Activated naive CD8-positive, alpha-beta T cell treated with anti-CD3 and anti-CD28 coated beads, Interleukin-2, amount 50 U/mL, for 16 hours (primary cell): Measurements from ENCODE around the gene ALX1.

Experiments used
- DNase-seq: peaks from one replicate; pipeline ENCODE4 v3.0.0-alpha.2; 2020; ENCODE audit warnings: low read depth, low spot score

Gene ALX1

DNA sequence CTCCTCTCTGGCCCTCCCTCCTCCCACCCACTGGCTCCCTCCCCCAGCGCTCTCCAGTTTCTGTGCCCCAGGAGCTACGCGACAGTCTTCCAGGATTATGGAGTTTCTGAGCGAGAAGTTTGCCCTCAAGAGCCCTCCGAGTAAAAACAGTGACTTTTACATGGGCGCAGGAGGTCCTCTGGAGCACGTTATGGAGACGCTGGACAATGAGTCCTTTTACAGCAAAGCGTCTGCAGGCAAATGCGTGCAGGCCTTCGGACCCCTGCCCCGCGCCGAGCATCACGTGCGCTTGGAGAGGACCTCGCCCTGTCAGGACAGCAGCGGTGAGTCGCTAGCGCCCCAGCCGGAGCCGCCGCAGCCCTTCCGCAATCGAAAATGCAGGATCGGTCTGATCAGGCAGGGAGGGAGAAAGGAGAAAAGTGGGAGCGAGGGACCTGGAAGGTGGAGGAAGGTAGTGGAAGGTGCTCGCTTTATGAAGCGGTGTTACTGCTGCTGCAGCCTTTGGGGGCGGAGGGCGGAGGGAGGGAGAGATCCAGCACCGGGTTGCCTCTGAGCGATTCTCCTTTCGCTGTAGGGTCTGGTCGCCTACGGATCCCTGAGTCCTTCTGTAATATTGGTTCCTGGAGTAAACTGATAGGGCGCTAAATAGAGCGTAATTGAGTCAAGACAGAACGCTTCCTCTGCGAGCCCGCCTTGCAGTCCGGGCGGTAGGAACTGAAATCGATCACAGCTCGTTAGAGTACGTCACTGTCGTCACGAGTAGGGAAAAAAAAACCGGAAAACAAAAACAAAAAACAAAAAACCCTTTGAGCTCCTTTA, at the start of gene ALX1:
ALX1 (plus strand) TSS at position 56 of the 819 bp plus-strand sequence; CDS start at position 98, 42 bp downstream.
- DNase-seq: no peak

DNA sequence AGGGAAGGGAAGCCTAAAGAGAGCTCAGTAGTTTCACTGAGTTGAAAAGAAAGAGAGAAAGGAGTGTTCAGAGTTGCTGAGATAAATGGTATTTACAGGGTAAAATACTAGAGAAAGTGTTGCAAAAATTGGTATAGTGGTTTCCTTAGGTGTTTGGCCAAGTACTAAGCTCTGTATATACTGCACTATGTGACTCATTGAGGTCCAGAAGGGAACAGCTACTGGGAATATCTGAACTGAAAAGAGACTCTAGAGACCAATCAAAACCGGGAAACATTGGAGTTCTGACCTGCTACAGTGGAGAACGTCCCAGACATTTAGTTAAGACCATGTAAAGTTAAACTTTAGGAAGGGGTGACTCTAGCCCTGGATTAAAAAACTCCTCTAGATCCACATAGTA, 42.7 kb upstream of the ALX1 start:
- no peak for DNase-seq

DNA sequence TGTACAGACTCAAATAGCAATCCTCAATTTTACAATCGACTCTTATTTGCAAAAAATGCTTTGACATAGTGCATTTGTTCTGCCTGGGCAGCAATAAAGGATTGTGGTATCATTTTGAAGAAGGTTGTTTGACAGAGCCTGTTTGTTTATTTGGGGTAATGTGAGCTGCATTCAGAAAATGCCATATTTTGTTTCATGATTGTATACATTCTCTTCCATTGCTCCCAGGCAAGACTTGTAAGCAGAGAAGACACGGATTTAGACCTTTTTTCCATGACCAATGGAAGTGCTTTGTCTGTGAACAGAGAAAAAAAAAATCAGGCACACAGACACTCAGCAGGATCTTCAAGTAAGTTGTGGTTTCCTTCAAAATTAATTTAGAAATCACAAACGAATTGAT, 35.5 kb upstream of the ALX1 start:
- DNase-seq: no peak

DNA sequence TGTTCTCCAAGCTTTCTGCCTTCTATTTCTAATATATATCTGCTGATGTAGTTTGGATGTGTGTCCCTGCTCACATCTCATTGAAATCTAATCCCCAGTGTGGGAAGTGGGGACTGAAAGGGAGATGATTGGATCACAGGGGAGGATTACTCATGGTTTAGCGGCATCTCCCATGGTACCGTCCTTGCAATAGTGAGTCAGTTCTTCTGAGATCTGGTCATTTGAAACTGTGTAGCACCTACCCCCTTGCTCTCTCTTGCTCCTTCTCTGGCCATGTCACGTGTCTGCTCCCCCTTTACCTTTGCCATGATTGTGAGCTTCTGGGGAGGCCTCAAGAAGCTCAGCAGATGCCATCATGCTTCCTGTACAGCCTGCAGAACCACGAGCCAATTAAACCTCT, 26.2 kb upstream of the ALX1 start:
- DNase-seq: no peak

DNA sequence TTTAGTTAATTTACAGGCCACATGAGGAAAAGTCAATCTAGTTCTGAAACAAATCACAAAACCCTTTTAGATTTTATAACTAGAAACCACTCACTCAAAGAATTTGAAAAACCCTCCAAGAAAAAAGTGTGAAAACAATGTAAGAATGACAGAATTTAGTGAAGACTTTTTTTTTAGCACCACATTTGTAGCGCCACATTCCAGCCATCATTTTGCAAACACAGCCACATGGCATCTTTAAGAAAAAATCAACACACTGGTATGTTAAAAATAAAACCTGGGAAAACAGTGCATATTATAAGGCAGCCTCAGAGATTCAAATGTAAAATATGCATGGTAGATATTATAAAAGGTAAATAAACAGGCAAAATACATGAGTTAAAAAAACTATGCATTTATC, 22.3 kb upstream of the ALX1 start:
- DNase-seq: no peak

DNA sequence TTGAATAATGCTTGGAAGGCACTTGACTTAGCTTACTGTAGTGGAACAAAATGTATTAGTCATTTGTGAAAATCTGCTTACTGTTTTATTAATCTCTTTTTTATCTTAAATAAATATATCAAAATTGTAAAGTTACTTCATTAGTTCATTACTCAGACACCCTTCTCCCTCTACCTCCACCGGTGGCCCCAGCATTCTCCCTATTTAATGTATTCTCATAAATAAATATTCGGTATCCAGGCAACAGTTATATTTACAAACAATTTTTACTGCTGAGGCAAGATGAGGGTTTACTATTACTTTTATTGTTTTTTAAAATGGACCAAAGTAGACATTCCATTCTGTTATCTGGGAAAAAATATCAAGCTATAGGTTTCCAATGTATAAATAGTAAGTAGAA, 19.6 kb upstream of the ALX1 start:
- no peak for DNase-seq

DNA sequence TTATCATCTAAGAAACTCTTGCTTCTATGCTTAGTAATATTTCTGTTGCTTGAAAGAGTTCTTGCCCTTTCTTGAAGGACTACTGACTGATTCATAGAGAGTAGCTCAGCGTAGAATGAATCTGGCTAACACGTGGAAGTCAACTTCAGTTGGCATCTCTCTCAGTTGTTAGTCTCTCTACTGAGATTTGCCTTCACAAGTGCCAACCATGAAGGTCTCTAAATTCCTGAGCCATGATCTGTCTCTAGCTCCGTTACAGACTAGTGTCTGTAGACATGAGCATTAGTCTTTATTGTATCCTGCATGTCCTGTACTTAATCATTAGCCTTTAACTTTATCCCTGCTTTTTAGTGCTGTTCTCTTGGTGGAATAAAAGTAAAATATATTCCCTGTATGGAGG, 19.1 kb upstream of the ALX1 start:
- no peak for DNase-seq

DNA sequence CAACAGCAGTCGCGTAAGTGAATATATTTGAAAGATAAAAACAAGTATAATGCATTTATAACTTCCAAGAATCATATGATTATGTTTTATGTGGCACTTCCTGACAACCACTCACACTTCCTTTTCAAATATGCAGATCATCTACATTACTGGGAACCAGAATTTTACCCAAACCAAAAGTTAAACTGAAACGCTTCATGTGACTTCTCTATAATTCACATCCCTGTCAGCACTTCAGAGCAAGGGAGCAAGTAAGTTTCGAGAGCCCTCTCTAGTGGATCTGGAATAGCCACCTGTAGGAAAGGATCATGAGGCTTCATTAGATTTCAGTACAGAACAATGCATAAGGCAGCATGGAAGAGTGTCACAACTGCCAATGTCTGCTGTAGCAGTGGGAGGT, 13.7 kb upstream of the ALX1 start:
- no peak for DNase-seq

DNA sequence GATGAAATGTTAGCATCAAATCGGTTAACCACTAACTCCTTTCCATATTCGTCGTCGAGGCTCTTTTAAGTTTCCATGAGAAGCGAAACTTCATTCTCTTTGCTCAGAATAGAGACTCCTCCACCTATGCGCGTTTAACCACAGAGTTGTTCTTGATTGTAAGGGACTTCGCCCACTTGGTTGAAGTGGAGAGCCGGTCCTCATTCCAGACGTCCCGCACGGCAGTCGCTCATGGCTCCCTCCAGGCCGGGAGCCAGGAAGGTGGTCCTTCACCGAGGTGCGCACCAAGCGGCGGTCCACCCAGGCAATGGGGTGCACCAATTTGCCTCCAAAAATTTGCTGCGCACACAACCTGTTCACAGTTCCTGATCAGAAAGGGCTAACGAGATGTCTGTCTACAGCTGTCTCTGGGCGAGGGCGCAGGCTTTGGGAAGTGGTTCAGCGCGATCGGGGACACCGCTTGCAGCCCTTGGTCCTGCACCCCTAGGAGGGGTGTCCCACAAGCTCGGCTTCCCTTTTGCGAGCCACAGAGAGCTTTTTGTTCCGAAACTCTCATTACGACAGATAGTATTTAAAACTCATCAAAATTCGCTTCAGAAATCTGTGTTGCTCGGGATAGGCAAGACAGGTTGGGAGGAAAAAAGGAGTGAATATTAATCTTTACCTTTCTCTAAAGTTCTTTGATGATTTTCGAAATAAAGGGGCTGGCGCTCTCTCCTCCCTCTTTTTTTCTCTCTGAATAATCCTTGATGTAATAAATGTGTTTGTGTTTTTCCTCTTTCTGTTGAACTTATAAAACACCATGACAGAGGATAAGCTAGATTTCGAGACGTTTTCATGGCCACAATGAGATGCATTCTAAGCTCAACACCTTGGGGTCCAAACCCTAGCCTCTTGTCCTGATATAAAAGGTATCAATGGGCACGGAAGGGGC, 6.4 kb upstream of the ALX1 start:
- no peak for DNase-seq

DNA sequence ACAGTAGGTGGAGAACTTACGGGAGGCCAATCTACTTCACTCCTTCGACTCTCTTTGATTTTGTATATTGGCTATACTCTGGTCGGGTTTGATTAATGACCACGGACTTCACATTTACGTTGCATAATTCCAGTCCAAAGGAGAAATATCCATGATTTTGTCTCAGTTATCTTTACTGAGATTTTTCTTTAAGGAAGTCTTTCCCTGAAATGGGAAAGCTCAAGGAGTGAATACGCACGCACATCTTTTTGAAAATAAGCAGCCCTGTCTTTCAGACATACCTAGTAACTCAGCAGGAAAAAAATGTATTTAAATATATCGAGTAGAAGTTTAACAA, 5.7 kb upstream of the ALX1 start:
- DNase-seq: no peak

DNA sequence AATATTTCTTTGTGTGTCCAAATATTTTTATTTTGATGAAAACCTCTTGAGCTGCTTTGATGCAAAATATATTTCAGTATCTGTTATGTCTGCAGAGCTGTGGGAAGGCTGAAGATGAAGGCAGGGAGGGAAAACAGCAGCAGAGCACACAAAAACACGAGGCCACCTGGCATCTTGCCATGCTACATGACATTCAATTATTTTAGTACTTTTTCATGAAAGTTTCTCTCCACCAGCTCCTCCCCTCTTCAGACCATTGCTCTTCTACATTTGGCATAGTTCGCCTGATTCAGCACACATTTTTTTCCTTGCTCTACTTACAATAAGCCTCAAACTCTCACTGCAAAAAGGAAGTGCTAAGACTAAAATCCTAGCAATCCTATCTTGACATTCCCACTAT, 4.6 kb upstream of the ALX1 start:
- no peak for DNase-seq

DNA sequence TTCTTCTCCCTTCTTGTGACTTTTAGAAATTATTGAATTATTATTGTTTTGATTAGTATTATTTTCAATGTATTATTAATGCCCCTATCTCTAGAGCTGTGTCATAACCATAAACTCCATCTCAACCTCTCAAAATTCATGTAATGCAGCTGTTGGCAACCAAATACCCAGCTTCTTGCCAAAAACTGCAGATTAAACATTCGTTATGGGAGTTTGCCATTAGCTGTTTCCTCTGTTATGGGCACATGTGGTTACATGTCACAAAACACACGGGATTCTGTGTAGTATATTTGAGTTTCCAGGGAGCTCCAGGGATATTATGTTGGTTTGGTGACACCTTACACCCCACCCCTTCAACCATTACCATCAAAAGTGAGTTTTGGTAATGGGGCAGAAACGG, 2.8 kb upstream of the ALX1 start:
- no peak for DNase-seq

DNA sequence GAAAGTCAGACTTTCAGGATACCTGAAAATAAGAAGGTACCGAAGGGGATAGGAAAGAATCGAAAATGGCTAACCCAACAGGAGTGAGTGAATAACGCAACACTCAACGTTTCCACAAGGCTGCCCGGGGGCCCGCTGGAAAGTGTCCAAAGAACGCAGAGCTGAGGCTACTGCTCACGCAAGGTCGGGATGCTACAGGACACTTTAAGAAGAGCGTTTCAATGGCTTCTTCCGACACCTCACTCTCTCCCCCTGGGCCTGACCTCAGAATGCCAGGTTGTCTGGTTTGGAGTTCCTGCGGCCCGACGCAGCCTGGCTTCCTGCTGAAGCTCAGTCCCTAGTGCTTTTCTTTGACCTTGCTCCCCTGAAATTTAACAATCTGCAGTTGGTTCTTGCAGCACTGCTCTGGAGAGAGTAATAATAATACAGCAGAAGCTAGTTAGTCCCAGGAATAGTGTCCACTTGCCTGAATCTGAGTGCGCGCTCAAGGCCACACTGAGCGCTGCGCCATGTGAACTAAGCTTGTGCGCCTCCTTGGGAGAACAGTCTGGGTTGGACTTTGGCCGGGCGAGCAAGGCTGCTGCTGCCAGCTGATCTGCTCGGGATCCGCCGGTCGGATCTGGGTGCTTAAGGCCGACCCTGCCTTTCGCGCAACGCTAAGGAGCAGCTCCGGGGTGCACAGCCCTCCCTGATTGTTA, 2.0 kb upstream of the ALX1 start:
- no peak for DNase-seq

DNA sequence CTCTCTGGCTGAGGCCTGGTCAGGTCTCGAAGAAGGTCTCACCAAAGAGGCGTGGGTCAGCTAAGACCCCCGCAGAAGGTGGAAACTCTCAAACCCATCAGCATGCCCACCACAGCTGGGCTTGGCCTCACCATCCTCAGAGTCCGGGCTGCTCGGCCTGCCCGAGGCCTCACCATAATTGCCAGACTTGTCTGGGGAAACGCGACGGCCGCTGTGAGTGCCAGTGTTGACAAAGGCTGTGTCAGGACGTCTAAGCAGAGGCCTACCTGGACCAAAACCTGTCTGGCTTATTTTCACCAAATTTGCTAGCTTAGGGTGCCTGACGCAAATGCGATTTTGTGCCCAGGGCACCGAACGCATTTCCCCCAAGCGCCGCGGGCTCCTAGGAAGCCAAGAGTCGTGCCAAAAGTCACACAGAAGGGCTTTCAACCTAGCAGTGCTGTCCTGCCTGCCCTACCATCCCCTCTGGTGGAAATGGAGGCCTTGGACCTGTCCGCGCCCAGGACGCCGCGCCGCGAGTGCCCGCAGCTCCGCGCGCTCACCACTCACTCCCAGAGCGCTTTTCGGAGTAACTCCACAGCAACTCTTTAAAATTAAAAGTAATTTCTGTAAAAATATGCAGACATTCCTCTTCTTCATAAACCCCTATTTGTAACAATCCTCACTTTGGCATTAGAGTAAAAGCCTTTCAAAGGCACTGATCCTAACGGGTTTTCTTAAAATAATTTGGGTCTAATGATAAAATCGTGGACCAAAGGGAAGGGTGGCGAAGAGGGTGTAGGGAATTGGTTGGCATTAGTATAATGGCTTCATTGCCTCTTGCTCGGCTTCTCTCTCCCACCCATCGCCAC, 1.2 kb upstream of the ALX1 start:
- DNase-seq: no peak

DNA sequence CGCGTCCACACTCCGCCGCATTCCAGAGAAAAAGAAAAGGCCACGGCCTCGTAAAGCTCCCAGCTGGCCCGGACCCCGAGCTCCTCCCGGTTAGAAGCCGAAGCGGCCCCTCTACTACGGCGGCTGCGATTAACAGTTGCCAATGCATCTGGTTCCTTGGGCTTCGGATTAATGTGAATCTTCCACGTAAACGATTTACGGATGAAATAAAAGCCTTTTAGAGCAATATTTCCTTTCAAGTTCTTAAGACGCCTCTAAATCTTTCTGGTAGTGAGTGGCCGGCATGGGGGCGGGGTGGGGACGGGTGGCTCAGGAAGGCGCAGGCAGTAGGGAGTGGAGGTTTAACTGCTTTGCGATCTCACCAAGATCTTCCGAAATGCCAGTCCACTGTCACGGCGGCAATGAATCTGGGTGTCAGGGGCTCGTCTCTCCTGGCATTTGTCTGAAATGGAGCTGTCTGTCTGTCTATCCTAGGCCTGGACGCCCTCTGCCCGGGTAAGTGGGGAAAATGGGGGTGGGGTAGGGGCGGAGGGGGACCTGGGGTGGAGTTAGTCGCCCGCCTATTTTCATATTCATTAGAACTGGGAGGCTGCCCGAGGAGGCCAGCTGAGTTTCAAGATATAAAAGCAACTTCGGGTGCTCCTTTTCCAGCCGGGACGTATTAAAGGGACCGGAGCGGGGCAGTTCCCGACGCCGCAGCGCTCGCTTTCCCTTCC, 413 bp upstream of the ALX1 start:
- no peak for DNase-seq

DNA sequence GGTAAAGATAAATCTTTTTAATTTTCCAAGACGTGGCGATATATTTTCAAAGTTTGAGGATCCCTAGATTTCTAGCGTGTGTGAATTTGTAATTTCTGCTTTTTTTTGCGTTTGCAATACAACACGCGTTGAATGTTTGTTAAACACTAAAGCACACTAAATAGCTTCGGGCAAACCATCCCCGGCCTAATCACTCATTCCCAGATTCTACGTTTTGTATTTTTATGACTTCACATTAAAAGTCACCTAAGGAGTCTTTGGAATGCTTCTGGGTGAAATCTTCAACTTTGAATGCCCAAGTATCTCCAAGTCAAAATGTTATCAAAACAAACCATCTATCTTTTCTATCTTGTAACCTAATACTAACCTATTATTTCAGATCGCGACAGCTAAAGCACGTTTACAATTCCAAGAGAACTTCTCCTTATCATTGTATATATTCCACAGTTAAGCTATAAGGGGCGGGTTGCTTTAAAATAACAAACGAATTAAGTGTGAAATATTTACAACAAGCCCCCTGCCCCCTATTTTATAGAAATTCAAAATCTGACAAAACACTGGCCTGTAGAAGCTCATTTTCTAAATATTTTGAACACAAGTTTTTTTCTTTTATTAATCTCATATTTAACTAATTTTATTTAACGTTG, 1.1 kb downstream of the ALX1 start:
- no peak for DNase-seq

DNA sequence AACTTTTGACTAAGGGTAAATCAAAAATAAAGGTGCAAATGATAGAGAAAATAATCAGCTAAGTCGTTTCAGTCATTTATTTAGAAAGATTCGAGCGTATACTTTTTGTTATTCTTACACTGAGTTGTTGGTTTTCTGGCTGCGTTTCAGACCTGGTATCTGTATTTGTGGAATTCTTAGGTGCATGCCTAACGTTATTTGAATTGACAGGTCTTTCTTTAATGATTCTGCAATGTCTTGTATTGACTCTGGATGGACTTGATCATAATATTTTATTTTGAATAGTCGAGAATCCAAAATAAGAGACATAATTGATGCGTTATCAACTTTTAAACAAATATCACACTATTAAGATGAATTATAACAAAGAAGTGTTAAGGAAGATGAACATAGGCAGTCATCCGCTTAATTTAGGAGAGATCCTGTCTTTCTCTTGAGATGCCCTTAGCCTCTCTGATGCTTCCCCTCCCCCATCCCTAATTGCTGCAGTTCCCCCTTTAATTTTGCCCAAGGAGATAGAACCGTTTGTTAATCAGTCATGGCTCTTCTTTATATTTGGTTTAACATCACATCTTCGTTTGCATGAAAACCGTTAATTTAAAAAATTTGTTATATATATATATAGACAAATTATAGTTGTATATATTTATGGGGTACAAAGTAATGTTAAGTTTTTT, 1.8 kb downstream of the ALX1 start:
- no peak for DNase-seq

DNA sequence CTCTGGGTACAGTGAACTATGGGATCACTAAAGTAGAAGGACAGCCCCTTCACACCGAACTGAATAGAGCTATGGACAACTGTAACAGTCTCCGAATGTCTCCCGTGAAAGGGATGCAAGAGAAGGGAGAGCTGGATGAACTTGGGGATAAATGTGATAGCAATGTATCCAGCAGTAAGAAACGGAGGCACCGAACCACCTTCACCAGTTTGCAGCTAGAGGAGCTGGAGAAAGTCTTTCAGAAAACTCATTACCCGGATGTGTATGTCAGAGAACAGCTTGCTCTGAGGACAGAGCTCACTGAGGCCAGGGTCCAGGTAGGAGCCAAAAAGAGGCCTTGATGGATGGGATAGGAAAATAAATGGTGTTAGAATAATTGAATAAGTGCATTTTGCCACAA, 3.5 kb downstream of the ALX1 start:
- DNase-seq: no peak

DNA sequence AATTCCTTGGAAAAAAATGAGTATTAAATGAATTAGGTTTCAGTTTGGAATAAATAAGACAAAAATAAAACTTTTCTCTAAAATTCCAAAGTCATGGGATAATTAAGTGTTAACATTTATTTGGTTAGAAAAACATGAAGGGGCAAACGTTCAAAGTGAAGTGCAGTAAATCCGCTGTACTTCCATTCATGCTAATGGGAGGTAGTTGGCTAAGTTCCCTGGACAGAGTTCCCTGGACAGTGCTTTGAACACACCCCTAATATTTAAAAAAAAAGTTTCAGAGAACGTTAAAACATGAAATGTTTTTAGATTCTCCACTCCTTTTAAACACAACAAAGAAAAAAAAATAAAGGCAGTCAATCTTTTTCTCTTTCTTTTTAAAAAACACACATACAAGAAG, 16.3 kb downstream of the ALX1 start:
- DNase-seq: no peak

DNA sequence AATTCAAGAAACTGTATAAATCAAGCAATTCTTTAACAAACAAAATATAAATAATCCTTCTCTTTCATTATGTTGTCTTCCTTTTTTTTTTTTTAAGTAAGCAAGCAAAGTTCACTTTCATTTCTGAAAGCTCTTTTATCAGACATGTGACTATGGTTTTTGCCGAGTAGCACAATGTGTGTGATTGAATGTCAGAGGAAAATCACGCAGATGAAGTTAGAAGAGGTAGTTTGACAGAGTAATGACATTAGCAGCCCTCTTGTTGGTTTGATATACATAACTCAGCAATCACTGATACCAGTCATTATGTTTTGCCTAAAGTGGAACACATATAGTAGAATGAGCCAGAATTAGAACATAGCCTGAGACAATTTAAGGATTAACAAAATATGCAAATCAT, 19.0 kb downstream of the ALX1 start:
- no peak for DNase-seq
